Measurements from ENCODE around the gene ZNF783. TPM values are rescaled to one million over a fixed set of nuclear protein-coding genes. Genes with fewer than 3 reads are reported as not detected.
"Not testable (repeated sequence)": the region's sequence is repeated elsewhere in the genome, so short reads cannot be mapped to it uniquely, and the experiment has no call there.

Gene ZNF783
- polyA plus RNA-seq, 1 experiment, result 6.9 TPM

GRCh38 chr7:149225106-149225505 lies 36.9 kb upstream of the ZNF783 start:
- DNase-seq (ENCODE audit: low read depth), result no peak
- Histone ChIP-seq H3K36me3 (ENCODE audit: control insufficient read depth, insufficient read depth, low read length) (peaks cover 12% of the 10 kb centered on the region), H3K27me3 (ENCODE audit: control insufficient read depth, insufficient read depth, low read length) (no peaks in the 10 kb centered on the region), H3K4me3 (ENCODE audit: low read depth, low read length) (no peak overlapping the region)
- ChIA-PET POLR2A (no interaction called here), CTCF (no interaction called here)
- TF ChIP-seq, protein P1, sequence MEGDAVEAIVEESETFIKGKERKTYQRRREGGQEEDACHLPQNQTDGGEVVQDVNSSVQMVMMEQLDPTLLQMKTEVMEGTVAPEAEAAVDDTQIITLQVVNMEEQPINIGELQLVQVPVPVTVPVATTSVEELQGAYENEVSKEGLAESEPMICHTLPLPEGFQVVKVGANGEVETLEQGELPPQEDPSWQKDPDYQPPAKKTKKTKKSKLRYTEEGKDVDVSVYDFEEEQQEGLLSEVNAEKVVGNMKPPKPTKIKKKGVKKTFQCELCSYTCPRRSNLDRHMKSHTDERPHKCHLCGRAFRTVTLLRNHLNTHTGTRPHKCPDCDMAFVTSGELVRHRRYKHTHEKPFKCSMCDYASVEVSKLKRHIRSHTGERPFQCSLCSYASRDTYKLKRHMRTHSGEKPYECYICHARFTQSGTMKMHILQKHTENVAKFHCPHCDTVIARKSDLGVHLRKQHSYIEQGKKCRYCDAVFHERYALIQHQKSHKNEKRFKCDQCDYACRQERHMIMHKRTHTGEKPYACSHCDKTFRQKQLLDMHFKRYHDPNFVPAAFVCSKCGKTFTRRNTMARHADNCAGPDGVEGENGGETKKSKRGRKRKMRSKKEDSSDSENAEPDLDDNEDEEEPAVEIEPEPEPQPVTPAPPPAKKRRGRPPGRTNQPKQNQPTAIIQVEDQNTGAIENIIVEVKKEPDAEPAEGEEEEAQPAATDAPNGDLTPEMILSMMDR (IDR thresholded peaks at IDR 0.05; ENCODE audit: insufficient read depth, low read depth, low read length), result no peak

DNA sequence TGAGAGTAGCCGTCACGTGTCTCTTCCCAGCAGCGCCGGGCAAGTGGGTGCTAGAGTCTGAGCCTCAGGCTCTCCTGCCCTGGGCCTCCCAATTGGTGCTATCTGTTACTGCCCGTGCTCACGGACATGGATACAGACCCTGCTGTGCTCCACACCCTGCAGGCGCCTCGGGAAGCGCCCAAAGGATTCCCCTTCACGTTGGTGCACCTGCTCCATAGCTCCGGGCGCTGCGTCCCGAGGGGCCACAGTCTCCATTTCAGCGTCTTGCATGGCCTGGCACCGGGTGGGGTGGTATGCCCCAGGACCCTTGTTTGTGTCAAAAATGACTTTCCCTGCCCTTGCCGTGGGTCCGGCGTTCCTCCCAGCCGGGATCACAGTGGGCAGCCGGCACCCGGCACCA lies 36.3 kb upstream of the ZNF783 start:
- DNase-seq (ENCODE audit: low read depth), result no peak
- H3K4me3 ChIP-seq (ENCODE audit: low read depth, low read length), result no peak overlapping the region
- TF ChIP-seq, protein P1 (IDR thresholded peaks at IDR 0.05; ENCODE audit: insufficient read depth, low read depth, low read length), result no peak
- ChIA-PET POLR2A (no interaction called here), CTCF (interaction anchor here (1.7 kb wide), 1 partner anchor 33 kb away, joined by 3 read pairs; no protein-coding TSS in a partner anchor)
- peaks cover 12% of the 10 kb centered on the region for H3K36me3 ChIP-seq (ENCODE audit: control insufficient read depth, insufficient read depth, low read length)
- no peaks in the 10 kb centered on the region for H3K27me3 ChIP-seq (ENCODE audit: control insufficient read depth, insufficient read depth, low read length)

GRCh38 chr7:149226366-149226765 lies 35.6 kb upstream of the ZNF783 start:
- DNase-seq (ENCODE audit: low read depth); POLR2A ChIA-PET; H3K27me3 ChIP-seq (ENCODE audit: control insufficient read depth, insufficient read depth, low read length); H3K4me3 ChIP-seq (ENCODE audit: low read depth, low read length): not testable (repeated sequence)
- H3K36me3 ChIP-seq (ENCODE audit: control insufficient read depth, insufficient read depth, low read length), result peaks cover 12% of the 10 kb centered on the region
- CTCF ChIA-PET, result interaction anchor here (1.7 kb wide), 1 partner anchor 33 kb away, joined by 3 read pairs; no protein-coding TSS in a partner anchor

DNA sequence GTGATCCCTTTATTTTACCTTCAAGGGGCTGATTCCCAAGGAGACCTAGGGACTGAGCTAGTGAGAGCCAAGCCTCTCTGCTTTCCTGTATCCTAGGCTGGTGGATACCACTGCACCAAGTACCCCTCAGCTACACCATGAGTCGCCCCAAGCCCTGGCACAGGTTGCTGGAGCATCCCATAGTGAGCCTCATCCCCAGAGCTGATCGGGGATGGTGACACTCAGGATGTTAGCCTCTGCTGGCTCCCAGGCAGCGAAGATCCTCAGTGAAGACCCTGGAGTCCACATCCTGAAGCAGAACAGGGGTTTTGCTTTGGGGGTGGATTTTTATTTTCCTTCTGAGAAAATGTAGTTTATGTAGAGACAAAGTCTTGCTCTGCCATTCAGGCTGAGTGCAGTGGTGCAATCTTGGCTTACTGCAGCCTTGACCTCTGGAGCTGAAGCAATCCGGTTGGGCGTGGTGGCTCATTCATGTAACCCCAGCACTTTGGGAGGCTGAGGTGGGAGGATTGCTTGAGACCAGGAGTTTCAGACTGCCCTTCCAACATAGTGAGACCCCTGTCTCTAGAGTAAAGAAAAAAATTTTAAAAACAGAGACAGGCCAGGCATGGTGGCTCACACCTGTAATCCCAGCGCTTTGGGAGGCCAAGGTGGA lies 35.0 kb upstream of the ZNF783 start:
- DNase-seq (ENCODE audit: low read depth), result no peak
- Histone ChIP-seq H3K27me3 (ENCODE audit: control insufficient read depth, insufficient read depth, low read length) (no peaks in the 10 kb centered on the region), H3K36me3 (ENCODE audit: control insufficient read depth, insufficient read depth, low read length) (peaks cover 8% of the 10 kb centered on the region), H3K4me3 (ENCODE audit: low read depth, low read length) (no peak overlapping the region)
- TF ChIP-seq, protein P1 (IDR thresholded peaks at IDR 0.05; ENCODE audit: insufficient read depth, low read depth, low read length), result no peak
- POLR2A ChIA-PET, result no interaction called here
- CTCF ChIA-PET, result interaction anchor here (1.7 kb wide), 1 partner anchor 32 kb away, joined by 3 read pairs; no protein-coding TSS in a partner anchor

DNA sequence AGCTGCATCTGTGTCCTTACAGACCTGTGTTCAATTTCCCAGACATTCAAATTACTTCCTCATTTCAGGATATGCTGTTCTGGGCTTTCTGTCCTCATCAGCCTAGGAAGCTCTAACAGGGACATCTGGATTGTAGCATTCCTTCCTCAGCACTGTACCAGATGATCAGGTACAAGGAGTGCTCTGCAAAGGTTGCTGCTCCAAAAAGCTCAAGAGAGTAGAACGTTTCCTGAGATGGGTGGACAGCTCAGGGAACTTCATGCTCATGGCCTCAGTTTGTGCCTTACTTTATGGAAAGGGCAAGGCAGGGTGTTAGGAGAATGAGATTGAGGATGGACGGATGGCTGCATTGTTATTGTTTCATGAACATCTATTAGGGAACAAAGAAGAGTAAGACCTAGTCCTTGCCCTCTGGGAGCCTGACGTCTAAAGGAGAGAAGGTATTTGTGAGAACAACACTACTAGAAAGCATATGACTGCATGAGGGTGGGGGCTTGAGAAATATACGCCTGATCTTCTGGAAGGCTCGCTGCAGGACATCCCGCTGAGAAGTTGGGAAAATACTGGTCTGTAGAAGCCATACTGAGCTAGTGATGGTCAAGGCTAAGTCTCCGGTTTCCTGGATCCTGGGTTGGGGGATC lies 33.0 kb upstream of the ZNF783 start:
- Histone ChIP-seq H3K36me3 (ENCODE audit: control insufficient read depth, insufficient read depth, low read length) (peaks cover 7% of the 10 kb centered on the region), H3K4me3 (ENCODE audit: low read depth, low read length) (no peak overlapping the region), H3K27me3 (ENCODE audit: control insufficient read depth, insufficient read depth, low read length) (no peaks in the 10 kb centered on the region)
- POLR2A ChIA-PET, result no interaction called here
- CTCF ChIA-PET, result interaction anchor here (0.7 to 1.3 kb wide), 3 partner anchors 12 to 103 kb away, joined by 3 to 4 read pairs (median 3); partner anchors contain the start of gene ZNF425
- DNase-seq (ENCODE audit: low read depth), result no peak
- TF ChIP-seq, protein P1 (IDR thresholded peaks at IDR 0.05; ENCODE audit: insufficient read depth, low read depth, low read length), result no peak

All from BJ (cell line).